Glutamatergic neuron (in vitro differentiated cells): ENCODE data around the gene PNPLA2. TPM values are rescaled to one million over a fixed set of nuclear protein-coding genes. Genes with fewer than 3 reads are reported as not detected.
A peak's percentile ranks its signal among the peaks of the same experiment; 100 is the strongest.

Source experiments
- DNase-seq: peaks from one replicate; pipeline ENCODE4 v3.0.0; 2022
- H3K27ac Mint-ChIP-seq: one replicate; pipeline ENCODE4 v1.8.0; 2020; ENCODE audit warnings: mild to moderate bottlenecking, mixed read lengths, inconsistent platforms; ENCODE audit not compliant: unreplicated experiment
- H3K27me3 Mint-ChIP-seq: one replicate; pipeline ENCODE4 v1.8.0; 2020; ENCODE audit warnings: mild to moderate bottlenecking, moderate library complexity, mixed read lengths, inconsistent platforms; ENCODE audit not compliant: unreplicated experiment
- H3K36me3 Mint-ChIP-seq: one replicate; pipeline ENCODE4 v1.8.0; 2020; ENCODE audit warnings: mild to moderate bottlenecking, mixed read lengths, inconsistent platforms; ENCODE audit not compliant: unreplicated experiment
- H3K4me1 Mint-ChIP-seq: one replicate; pipeline ENCODE4 v1.8.0; 2020; ENCODE audit warnings: mild to moderate bottlenecking, low read depth, mixed read lengths, inconsistent platforms; ENCODE audit not compliant: unreplicated experiment
- H3K4me3 Mint-ChIP-seq: one replicate; pipeline ENCODE4 v1.8.0; 2020; ENCODE audit warnings: mild to moderate bottlenecking, mixed read lengths, inconsistent platforms; ENCODE audit not compliant: unreplicated experiment
- H3K9me3 Mint-ChIP-seq: one replicate; pipeline ENCODE4 v1.8.0; 2020; ENCODE audit warnings: mild to moderate bottlenecking, moderate library complexity, mixed read lengths, inconsistent platforms; ENCODE audit not compliant: unreplicated experiment
- total RNA-seq: library from RNA; stranded (reverse); fragmentation: NEBNext Ultra II Directional; extraction: Animal tissue kit (Norgen Biotek cat#: 25700); gene quantifications from one replicate; pipeline ENCODE4 v1.2.1, GENCODE V29; 2021; ENCODE audit not compliant: unreplicated experiment
- TF ChIP-seq, protein P1 (sequence below): fragments of 200-600 bp; sonication (generic); IDR thresholded peaks from one replicate; pipeline ENCODE4 v1.5.0; 2021; ENCODE audit not compliant: partially characterized antibody, unreplicated experiment

The PNPLA2 gene
- total RNA-seq, 1 donor from 2014 or later, result 32.3 TPM

DNA sequence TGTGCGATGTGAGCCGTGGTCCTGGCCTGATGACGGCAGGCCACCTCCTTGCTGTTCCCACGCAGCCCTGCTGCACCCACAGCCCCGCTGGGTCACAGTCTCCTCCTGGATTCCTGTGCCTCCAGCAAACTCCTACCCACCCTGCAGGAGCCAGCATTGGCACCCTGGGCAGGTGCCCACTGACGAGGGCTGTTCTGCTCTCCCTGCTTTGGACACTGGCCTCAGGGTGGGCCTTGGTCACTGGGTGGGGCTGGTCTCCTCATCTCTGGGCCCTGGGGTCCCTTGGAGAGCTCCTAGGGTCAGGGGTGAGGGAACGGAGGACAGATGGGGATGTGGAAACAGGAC lies 36.6 kb downstream of the PNPLA2 start:
- TF ChIP-seq, protein P1, sequence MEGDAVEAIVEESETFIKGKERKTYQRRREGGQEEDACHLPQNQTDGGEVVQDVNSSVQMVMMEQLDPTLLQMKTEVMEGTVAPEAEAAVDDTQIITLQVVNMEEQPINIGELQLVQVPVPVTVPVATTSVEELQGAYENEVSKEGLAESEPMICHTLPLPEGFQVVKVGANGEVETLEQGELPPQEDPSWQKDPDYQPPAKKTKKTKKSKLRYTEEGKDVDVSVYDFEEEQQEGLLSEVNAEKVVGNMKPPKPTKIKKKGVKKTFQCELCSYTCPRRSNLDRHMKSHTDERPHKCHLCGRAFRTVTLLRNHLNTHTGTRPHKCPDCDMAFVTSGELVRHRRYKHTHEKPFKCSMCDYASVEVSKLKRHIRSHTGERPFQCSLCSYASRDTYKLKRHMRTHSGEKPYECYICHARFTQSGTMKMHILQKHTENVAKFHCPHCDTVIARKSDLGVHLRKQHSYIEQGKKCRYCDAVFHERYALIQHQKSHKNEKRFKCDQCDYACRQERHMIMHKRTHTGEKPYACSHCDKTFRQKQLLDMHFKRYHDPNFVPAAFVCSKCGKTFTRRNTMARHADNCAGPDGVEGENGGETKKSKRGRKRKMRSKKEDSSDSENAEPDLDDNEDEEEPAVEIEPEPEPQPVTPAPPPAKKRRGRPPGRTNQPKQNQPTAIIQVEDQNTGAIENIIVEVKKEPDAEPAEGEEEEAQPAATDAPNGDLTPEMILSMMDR, result no peak
- no peak for DNase-seq
- Mint-ChIP-seq H3K9me3 (peaks cover 14% of the 10 kb centered on the region), H3K27me3 (peaks cover 18% of the 10 kb centered on the region), H3K27ac (peak overlapping the region; percentile 55), H3K4me1 (peaks cover 22% of the 10 kb centered on the region), H3K36me3 (no peaks in the 10 kb centered on the region), H3K4me3 (peak overlapping the region; percentile 38)

DNA sequence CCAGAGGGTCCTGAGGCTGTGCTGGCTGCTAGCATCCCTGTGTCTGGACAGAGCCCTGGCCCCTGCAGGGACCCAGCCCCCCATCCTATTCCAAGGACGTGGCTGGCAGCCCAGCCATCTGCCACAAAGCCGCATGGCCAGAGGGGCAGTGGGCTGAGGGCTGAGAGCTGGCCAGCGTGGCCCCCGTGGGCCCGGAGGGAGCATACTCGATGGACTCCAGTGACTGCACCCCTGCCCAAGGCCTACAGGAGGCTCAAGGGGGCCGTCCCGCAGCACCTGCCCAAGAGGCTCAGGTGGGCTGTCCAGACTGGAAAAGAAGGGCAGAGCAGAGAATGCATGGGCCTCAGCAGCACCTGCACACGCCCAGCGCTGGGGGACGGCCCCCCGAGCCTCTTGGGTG lies 37.1 kb downstream of the PNPLA2 start:
- H3K27ac Mint-ChIP-seq, result peak overlapping the region; percentile 98
- no peak overlapping the region for H3K4me3 Mint-ChIP-seq
- TF ChIP-seq, protein P1, result no peak
- H3K27me3 Mint-ChIP-seq, result peaks cover 18% of the 10 kb centered on the region
- no peaks in the 10 kb centered on the region for H3K36me3 Mint-ChIP-seq
- H3K4me1 Mint-ChIP-seq, result peaks cover 22% of the 10 kb centered on the region
- peaks cover 14% of the 10 kb centered on the region for H3K9me3 Mint-ChIP-seq
- DNase-seq, result no peak

DNA sequence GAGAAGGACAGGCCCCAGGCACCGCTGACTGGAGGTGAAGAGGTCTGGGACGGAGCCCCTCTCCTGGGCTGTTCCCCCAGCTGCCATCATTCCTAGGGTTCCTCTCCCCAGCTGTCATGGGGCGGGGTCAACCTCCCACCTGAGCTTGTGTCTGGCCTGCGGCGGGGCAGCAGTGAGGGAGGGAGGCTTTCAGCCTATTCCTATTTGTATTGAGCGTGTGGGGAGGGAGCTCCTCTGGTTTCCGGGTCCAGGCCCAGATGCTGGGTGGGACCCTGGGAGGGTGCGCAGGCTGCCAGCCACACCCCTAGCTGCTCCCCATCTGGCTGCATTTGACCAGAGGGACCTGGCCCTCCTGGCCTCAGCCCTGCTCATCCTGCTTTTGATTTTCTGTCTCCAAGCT lies 37.7 kb downstream of the PNPLA2 start:
- H3K27me3 Mint-ChIP-seq, result peaks cover 18% of the 10 kb centered on the region
- TF ChIP-seq, protein P1, result no peak
- H3K4me1 Mint-ChIP-seq, result peaks cover 25% of the 10 kb centered on the region
- H3K27ac Mint-ChIP-seq, result peak overlapping the region; percentile 98
- H3K9me3 Mint-ChIP-seq, result peaks cover 14% of the 10 kb centered on the region
- no peak for DNase-seq
- H3K4me3 Mint-ChIP-seq, result peak overlapping the region; percentile 67
- H3K36me3 Mint-ChIP-seq, result no peaks in the 10 kb centered on the region

DNA sequence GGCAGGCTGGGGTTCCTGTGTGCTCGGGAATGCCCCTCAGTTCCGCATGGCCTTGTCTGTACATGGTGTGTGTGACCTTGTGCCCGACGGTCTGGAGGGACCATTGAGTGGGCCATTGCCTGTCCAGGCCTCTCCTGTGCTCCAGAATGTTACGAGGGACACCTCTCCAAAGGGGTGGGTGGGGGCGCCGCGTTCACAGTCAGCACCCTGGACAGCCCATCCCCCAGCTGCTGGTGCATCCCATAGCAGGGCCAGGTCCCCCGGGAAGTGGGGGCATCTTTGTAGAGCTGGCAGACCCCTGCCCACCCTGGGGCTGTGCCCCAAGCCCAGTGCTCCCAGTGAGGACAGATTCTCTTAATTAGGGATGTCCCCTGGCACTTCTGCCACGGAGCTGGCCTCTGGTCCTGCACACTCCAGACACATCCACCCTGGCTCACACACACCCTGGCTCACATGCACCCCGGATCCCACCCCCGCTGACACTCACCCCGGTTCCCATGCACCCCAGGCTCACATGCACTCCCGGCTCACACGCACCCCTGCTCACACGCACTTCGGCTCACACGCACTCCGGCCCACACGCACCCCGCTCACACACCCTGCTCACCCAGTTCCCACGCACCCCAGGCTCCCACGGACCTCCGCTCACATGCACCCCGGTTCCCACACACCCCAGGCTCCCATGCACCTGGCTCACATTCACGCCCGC lies 39.5 kb downstream of the PNPLA2 start:
- no peaks in the 10 kb centered on the region for H3K36me3 Mint-ChIP-seq
- H3K9me3 Mint-ChIP-seq, result peaks cover 15% of the 10 kb centered on the region
- H3K27me3 Mint-ChIP-seq, result peaks cover 22% of the 10 kb centered on the region
- H3K27ac Mint-ChIP-seq, result peak overlapping the region; percentile 72
- peaks cover 26% of the 10 kb centered on the region for H3K4me1 Mint-ChIP-seq
- DNase-seq, result no peak
- TF ChIP-seq, protein P1, result no peak
- H3K4me3 Mint-ChIP-seq, result peak overlapping the region; percentile 67

DNA sequence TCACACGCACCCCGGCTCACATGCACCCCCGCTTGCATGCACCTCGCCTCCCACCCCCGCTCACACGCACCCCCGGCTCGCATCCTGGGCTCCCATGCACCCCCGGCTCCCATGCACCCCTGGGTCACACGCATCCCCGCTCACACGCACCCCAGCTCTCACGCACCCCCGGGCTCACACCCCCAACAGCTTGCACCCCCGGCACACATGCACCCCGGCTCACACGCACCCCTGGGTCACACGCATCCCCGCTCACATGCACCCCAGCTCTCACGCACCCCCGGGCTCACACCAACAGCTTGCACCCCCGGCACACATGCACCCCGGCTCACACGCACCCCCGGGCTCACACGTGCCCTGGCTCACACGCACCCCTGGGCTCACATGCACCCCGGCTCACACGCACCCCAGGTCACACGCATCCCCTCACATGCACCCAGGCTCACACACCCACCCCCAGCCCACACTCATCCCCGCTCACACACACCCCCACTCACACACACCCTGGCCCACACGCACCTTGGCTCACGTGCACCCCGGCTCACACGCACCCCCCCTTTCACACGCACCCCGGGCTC lies 40.1 kb downstream of the PNPLA2 start:
- no peak for DNase-seq
- Mint-ChIP-seq H3K9me3 (peaks cover 15% of the 10 kb centered on the region), H3K4me3 (no peak overlapping the region), H3K36me3 (no peaks in the 10 kb centered on the region), H3K27me3 (peaks cover 22% of the 10 kb centered on the region), H3K4me1 (peaks cover 26% of the 10 kb centered on the region), H3K27ac (peak overlapping the region; percentile 72)
- TF ChIP-seq, protein P1, result no peak
